Lung (tissue), 16 donors: Measurements from ENCODE around the gene PYROXD2. TPM values are rescaled to one million over a fixed set of nuclear protein-coding genes. Genes with fewer than 3 reads are reported as not detected.

Experiments
- ATAC-seq: fragments of 200-7000 bp; cut with Tn5 transposase; one replicate; pipeline ENCODE4 v1.9.1; 2020; ENCODE audit warnings: moderate number of reproducible peaks; ENCODE audit not compliant: insufficient read depth, low FRiP score
- DNase-seq, 3 donors: peaks; one replicate each; pipeline ENCODE4 v3.0.0-alpha.2; 2013 to 2017
- H3K27ac ChIP-seq, 2 donors: one replicate each; pipeline ENCODE4 v1.5.1; 2013; ENCODE audit warnings: mild to moderate bottlenecking in 2 of 2, moderate library complexity in 2 of 2, control low read depth in 1 of 2, inconsistent platforms in 1 of 2, low read depth in 1 of 2, low read length in 1 of 2
- H3K27me3 ChIP-seq, 3 donors: one replicate each; pipeline ENCODE4 v1.5.1; 2013; ENCODE audit warnings: low read length in 2 of 3; ENCODE audit not compliant: control insufficient read depth in 3 of 3, insufficient read depth in 3 of 3
- H3K36me3 ChIP-seq, 4 donors: one replicate each; pipeline ENCODE4 v1.5.1; 2013; ENCODE audit warnings: low read length in 4 of 4, mild to moderate bottlenecking in 1 of 4, moderate library complexity in 1 of 4; ENCODE audit not compliant: control insufficient read depth in 4 of 4, insufficient read depth in 4 of 4
- H3K4me1 ChIP-seq, 5 donors: one replicate each; pipeline ENCODE4 v1.5.1; 2013; ENCODE audit warnings: low read length in 5 of 5, mild to moderate bottlenecking in 2 of 5, moderate library complexity in 1 of 5; ENCODE audit not compliant: control insufficient read depth in 5 of 5, insufficient read depth in 5 of 5
- H3K4me3 ChIP-seq: one replicate; pipeline ENCODE4 v1.5.1; 2013; ENCODE audit warnings: mild to moderate bottlenecking, control low read depth, moderate library complexity
- H3K9ac ChIP-seq, 2 donors: one replicate each; pipeline ENCODE4 v1.5.1; 2013; ENCODE audit warnings: low read length in 2 of 2, control low read depth in 1 of 2; ENCODE audit not compliant: insufficient read depth in 1 of 2
- H3K9me3 ChIP-seq, 4 donors: one replicate each; pipeline ENCODE4 v1.5.1; 2013; ENCODE audit warnings: low read length in 3 of 4, mild to moderate bottlenecking in 1 of 4, moderate library complexity in 1 of 4; ENCODE audit not compliant: control insufficient read depth in 4 of 4, insufficient read depth in 3 of 4
- WGBS, 2 donors: extraction: QIAGEN DNeasy Blood & Tissue Kit; methylation state at CpG; one replicate each; pipeline ENCODE4 v1.1.7; 2013; 5-methylcytosine and 5-hydroxymethylcytosine counted together
- long read RNA-seq, 5 donors: transcript quantifications; one replicate each; lab custom pipeline, GENCODE V29; 2026
- polyA plus RNA-seq, 2 donors: library from polyadenylated mRNA; stranded (reverse); fragments of 200-250 nt; gene quantifications; one replicate each; pipeline ENCODE4 v1.2.1, GENCODE V29; 2013
- total RNA-seq, 2 donors: library from RNA; depleted of rRNA in 1 of 2; stranded (reverse); fragments of >200 nt in 1 of 2; gene quantifications; one replicate each; pipeline ENCODE4 v1.2.1, GENCODE V29; 2014 to 2021
- TF ChIP-seq, protein P1 (sequence below): IDR thresholded peaks from 2 replicates; pipeline ENCODE4 v1.5.1; 2012; ENCODE audit warnings: mild to moderate bottlenecking; ENCODE audit errors: control extremely low read depth, extremely low read depth
- donor health status: control.
- donor health status: control.
- donor health status: Bipolar disorder and iron deficiency.
- donor health status: healthy.
- donor health status: DM: yes; HTN: yes; CAD: no.

PYROXD2 gene
- total RNA-seq (10 to 100 TPM in 1 of 2 donors, 1 to 10 TPM in 1; 8.2 to 16.8 TPM), polyA plus RNA-seq (1 to 10 TPM; 2.3 to 6.9 TPM)
- long read RNA-seq, donor 1, partial matches to known transcripts = 15 of 16 reads
- long read RNA-seq, donor 1, other reads (novel, unspliced or antisense) = 0 of 16 reads
- long read RNA-seq, donor 2 = 0 reads
- long read RNA-seq, donor 3, partial matches to known transcripts = 9 of 9 reads
- long read RNA-seq, donor 3, other reads (novel, unspliced or antisense) = 0 of 9 reads
- long read RNA-seq, donor 4, partial matches to known transcripts = 8 of 10 reads
- long read RNA-seq, donor 4, other reads (novel, unspliced or antisense) = 0 of 10 reads
- long read RNA-seq, donor 5, transcript PYROXD2-201 (16 exons, 2,028 nt) = major isoform, 5 of 16 reads
- long read RNA-seq, donor 5, partial matches to known transcripts = 11 of 16 reads
- long read RNA-seq, donor 5, other reads (novel, unspliced or antisense) = 0 of 16 reads

GRCh38 chr10:98414932-98415730 lies at the start of gene PYROXD2:
Gene PYROXD2 (minus strand): TSS chr10:98415182. CDS start chr10:98415135, 47 bp downstream.
- ATAC-seq (peak; percentile 83), DNase-seq (peak; percentile 96 to 98 (median 97))
- peak within 1 kb of the TSS; percentile 39 to 88 for H3K27ac ChIP-seq
- peaks cover 0 to 40% (median 14%) of the 10 kb centered on the region in 4 donors for H3K36me3 ChIP-seq
- H3K9ac ChIP-seq = peak within 1 kb of the TSS; percentile 74 to 86
- H3K4me1 ChIP-seq = peaks cover 4 to 43% (median 18%) of the 10 kb centered on the region in 5 donors
- 32 to 37% methylated on average over 25 of the region's 25 CpGs for WGBS, 2 donors
- H3K9me3 ChIP-seq = no peaks in the 10 kb centered on the region
- no peaks in the 10 kb centered on the region for H3K27me3 ChIP-seq
- peak within 1 kb of the TSS; percentile 55 for H3K4me3 ChIP-seq
- TF ChIP-seq, protein P1, sequence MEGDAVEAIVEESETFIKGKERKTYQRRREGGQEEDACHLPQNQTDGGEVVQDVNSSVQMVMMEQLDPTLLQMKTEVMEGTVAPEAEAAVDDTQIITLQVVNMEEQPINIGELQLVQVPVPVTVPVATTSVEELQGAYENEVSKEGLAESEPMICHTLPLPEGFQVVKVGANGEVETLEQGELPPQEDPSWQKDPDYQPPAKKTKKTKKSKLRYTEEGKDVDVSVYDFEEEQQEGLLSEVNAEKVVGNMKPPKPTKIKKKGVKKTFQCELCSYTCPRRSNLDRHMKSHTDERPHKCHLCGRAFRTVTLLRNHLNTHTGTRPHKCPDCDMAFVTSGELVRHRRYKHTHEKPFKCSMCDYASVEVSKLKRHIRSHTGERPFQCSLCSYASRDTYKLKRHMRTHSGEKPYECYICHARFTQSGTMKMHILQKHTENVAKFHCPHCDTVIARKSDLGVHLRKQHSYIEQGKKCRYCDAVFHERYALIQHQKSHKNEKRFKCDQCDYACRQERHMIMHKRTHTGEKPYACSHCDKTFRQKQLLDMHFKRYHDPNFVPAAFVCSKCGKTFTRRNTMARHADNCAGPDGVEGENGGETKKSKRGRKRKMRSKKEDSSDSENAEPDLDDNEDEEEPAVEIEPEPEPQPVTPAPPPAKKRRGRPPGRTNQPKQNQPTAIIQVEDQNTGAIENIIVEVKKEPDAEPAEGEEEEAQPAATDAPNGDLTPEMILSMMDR = no peak

GRCh38 chr10:98463976-98464754 lies 49.2 kb upstream of the PYROXD2 start:
- Histone ChIP-seq H3K27me3 (no peaks in the 10 kb centered on the region), H3K9me3 (no peaks in the 10 kb centered on the region), H3K4me1 (peaks cover 0 to 9% (median 3%) of the 10 kb centered on the region in 5 donors), H3K4me3 (no peak overlapping the region), H3K36me3 (no peaks in the 10 kb centered on the region), H3K27ac (no peak overlapping the region), H3K9ac (no peak overlapping the region)
- ATAC-seq (no peak), DNase-seq (no peak)
- WGBS, 2 donors = 48 to 62% methylated on average over 8 of the region's 8 CpGs
- TF ChIP-seq, protein P1 = no peak

GRCh38 chr10:98463016-98463415 lies 48.0 kb upstream of the PYROXD2 start:
- Histone ChIP-seq H3K4me3 (no peak overlapping the region), H3K9ac (no peak overlapping the region), H3K27ac (peak overlapping the region in 1 of 2 donors; percentile 10), H3K36me3 (no peaks in the 10 kb centered on the region), H3K4me1 (peaks cover 0 to 9% (median 3%) of the 10 kb centered on the region in 5 donors), H3K9me3 (no peaks in the 10 kb centered on the region), H3K27me3 (no peaks in the 10 kb centered on the region)
- DNase-seq = no peak
- TF ChIP-seq, protein P1 = no peak
- 91% methylated on average over 6 of the region's 6 CpGs for WGBS, 2 donors
- ATAC-seq = no peak
